NB4 (cell line): ENCODE results near the gene HOXC4.

Experiments used
- CTCF ChIP-seq: IDR thresholded peaks from one replicate; pipeline ENCODE4 v1.5.1; 2012; ENCODE audit warnings: low read depth, low read length
- MAX ChIP-seq: IDR thresholded peaks from 2 replicates; pipeline ENCODE4 v1.6.1; 2011; ENCODE audit warnings: low read depth, low read length
- POLR2A ChIP-seq: IDR thresholded peaks from 2 replicates; pipeline ENCODE4 v1.6.1; 2011; ENCODE audit warnings: mild to moderate bottlenecking; ENCODE audit not compliant: insufficient read length; ENCODE audit errors: extremely low read depth

- no peak for TF ChIP-seq CTCF
- TF ChIP-seq MAX: no peak
- TF ChIP-seq POLR2A: no peak
Observed at GRCh38 chr12:54012631-54013409, 40.8 kb upstream of the HOXC4 start.
